Natural killer cell (primary cell): Measurements from ENCODE around the gene AEBP1. TPM values are rescaled to one million over a fixed set of nuclear protein-coding genes. Genes with fewer than 3 reads are reported as not detected.

Experiments used
- ATAC-seq, 3 donors: fragments of 150-1000 bp in 2 of 3; fragments of 200-7000 bp in 1 of 3; cut with Tn5 transposase; 1 replicate in 1 of 3; 2 replicates in 2 of 3; pipeline ENCODE4 v1.10.0; 2021; ENCODE audit warnings: mild to moderate bottlenecking in 2 of 3, moderate library complexity in 2 of 3
- DNase-seq, 2 donors: peaks; one replicate each; pipeline versions ENCODE4 v3.0.0 to v3.0.0-alpha.2; 2013 to 2021; ENCODE audit warnings: mixed read lengths in 1 of 2
- H3K27ac ChIP-seq: one replicate; pipeline ENCODE4 v1.5.1; 2013; ENCODE audit warnings: mild to moderate bottlenecking, low read length
- H3K27me3 ChIP-seq: one replicate; pipeline ENCODE4 v1.6.1; 2013; ENCODE audit warnings: low read length; ENCODE audit not compliant: control insufficient read depth, insufficient read depth
- H3K36me3 ChIP-seq: one replicate; pipeline ENCODE4 v1.6.1; 2013; ENCODE audit warnings: low read length; ENCODE audit not compliant: control insufficient read depth, insufficient read depth
- H3K4me1 ChIP-seq: one replicate; pipeline ENCODE4 v1.6.1; 2013; ENCODE audit warnings: low read length; ENCODE audit not compliant: control insufficient read depth, insufficient read depth
- H3K4me3 ChIP-seq: one replicate; pipeline ENCODE4 v1.5.1; 2013; ENCODE audit warnings: low read length
- H3K9me3 ChIP-seq: one replicate; pipeline ENCODE4 v1.6.1; 2013; ENCODE audit warnings: low read length; ENCODE audit not compliant: control insufficient read depth, insufficient read depth
- H3K27ac Mint-ChIP-seq, 2 donors: one replicate each; pipeline ENCODE4 v1.8.0; 2022; ENCODE audit warnings: mild to moderate bottlenecking in 2 of 2, mixed read lengths in 2 of 2, moderate library complexity in 1 of 2
- H3K27me3 Mint-ChIP-seq, 2 donors: one replicate each; pipeline ENCODE4 v1.8.0; 2022; ENCODE audit warnings: low read depth in 2 of 2, mixed read lengths in 2 of 2
- H3K36me3 Mint-ChIP-seq: one replicate; pipeline ENCODE4 v1.8.0; 2022; ENCODE audit warnings: mixed read lengths
- H3K4me1 Mint-ChIP-seq, 2 donors: one replicate each; pipeline ENCODE4 v1.8.0; 2022; ENCODE audit warnings: mixed read lengths in 2 of 2
- H3K4me3 Mint-ChIP-seq: one replicate; pipeline ENCODE4 v1.8.0; 2022; ENCODE audit warnings: mild to moderate bottlenecking, moderate library complexity, mixed read lengths
- H3K9me3 Mint-ChIP-seq, 2 donors: one replicate each; pipeline ENCODE4 v1.8.0; 2022; ENCODE audit warnings: mixed read lengths in 2 of 2
- CTCF ChIP-seq: fragments of 200-600 bp; IDR thresholded peaks from one replicate; pipeline ENCODE4 v1.8.0; 2022; ENCODE audit warnings: antibody characterized with exemption
- WGBS: methylation state at CpG from one replicate; pipeline ENCODE4 v1.1.7; 2013; ENCODE audit warnings: missing lambda C conversion rate; ENCODE audit not compliant: insufficient coverage; 5-methylcytosine and 5-hydroxymethylcytosine counted together
- intact Hi-C: fragments of 100-400 bp; cut with micrococcal nuclease; formaldehyde crosslinking; loops from one replicate; pipeline ENCODE4 v1.14.2; 2022
- total RNA-seq, 4 donors: library from RNA; stranded (reverse); fragments of 120-200 nt in 1 of 4; gene quantifications; one replicate each; pipeline versions ENCODE4 v1.2.3 to v1.2.4, GENCODE V29; 2013 to 2022

Gene AEBP1
- total RNA-seq, 3 donors from 2014 or later (not counting 1 experiment from before 2014, with no cell fraction given), result 3.3 to 9.0 (median 6.4) TPM

- Mint-ChIP-seq H3K4me3 (no peak overlapping the region), H3K27ac (no peak overlapping the region), H3K4me1 (no peaks in the 10 kb centered on the region), H3K36me3 (no peaks in the 10 kb centered on the region), H3K27me3 (no peaks in the 10 kb centered on the region), H3K9me3 (no peaks in the 10 kb centered on the region)
- WGBS, result 92% methylated on average over 5 of the region's 5 CpGs
- Histone ChIP-seq H3K27me3 (no peaks in the 10 kb centered on the region), H3K36me3 (no peaks in the 10 kb centered on the region), H3K4me3 (no peak overlapping the region), H3K9me3 (no peaks in the 10 kb centered on the region), H3K4me1 (peaks cover 3% of the 10 kb centered on the region), H3K27ac (no peak overlapping the region)
- DNase-seq (no peak), ATAC-seq (no peak)
- no peak for TF ChIP-seq CTCF
- intact Hi-C loops, result no loop called here
Measured at GRCh38 chr7:44153948-44154335, 49.8 kb downstream of the AEBP1 start.

GRCh38 chr7:44154703-44155102 lies 50.6 kb downstream of the AEBP1 start:
- no peaks in the 10 kb centered on the region for H3K27me3 Mint-ChIP-seq
- H3K36me3 ChIP-seq, result no peaks in the 10 kb centered on the region
- no peak for DNase-seq
- H3K9me3 Mint-ChIP-seq, result no peaks in the 10 kb centered on the region
- peaks cover 3% of the 10 kb centered on the region for H3K4me1 ChIP-seq
- ATAC-seq, result no peak
- no peaks in the 10 kb centered on the region for H3K9me3 ChIP-seq
- intact Hi-C loops, result no loop called here
- no peak for TF ChIP-seq CTCF
- H3K36me3 Mint-ChIP-seq, result no peaks in the 10 kb centered on the region
- no peak overlapping the region for H3K4me3 Mint-ChIP-seq
- no peaks in the 10 kb centered on the region for H3K27me3 ChIP-seq
- no peak overlapping the region for H3K4me3 ChIP-seq
- no peak overlapping the region for H3K27ac Mint-ChIP-seq
- WGBS, result 86% methylated on average over 3 of the region's 3 CpGs
- no peak overlapping the region for H3K27ac ChIP-seq
- H3K4me1 Mint-ChIP-seq, result no peaks in the 10 kb centered on the region

- WGBS, result 88% methylated on average over 8 of the region's 8 CpGs
- Histone ChIP-seq H3K27me3 (no peaks in the 10 kb centered on the region), H3K4me1 (no peaks in the 10 kb centered on the region), H3K27ac (no peak overlapping the region), H3K36me3 (no peaks in the 10 kb centered on the region), H3K4me3 (no peak overlapping the region), H3K9me3 (no peaks in the 10 kb centered on the region)
- intact Hi-C loops, result no loop called here
- Mint-ChIP-seq H3K4me1 (no peaks in the 10 kb centered on the region), H3K27me3 (no peaks in the 10 kb centered on the region), H3K4me3 (no peak overlapping the region), H3K27ac (no peak overlapping the region), H3K9me3 (no peaks in the 10 kb centered on the region), H3K36me3 (no peaks in the 10 kb centered on the region)
- TF ChIP-seq CTCF, result no peak
- no peak for DNase-seq
- ATAC-seq, result no peak
Measured at GRCh38 chr7:44155191-44156185, 51.3 kb downstream of the AEBP1 start.
